HG02763 (cell line): Measurements from ENCODE around the gene MED15.

Experiments used
- ATAC-seq: cut with Tn5 transposase; IDR thresholded peaks from one replicate; pipeline ENCODE4 v1.9.1; 2021; ENCODE audit warnings: mild to moderate bottlenecking, moderate library complexity; ENCODE audit not compliant: unreplicated experiment

Gene MED15

GRCh38 chr22:20568502-20569058 is 61.2 kb downstream of the MED15 start:
- no peak for ATAC-seq

DNA sequence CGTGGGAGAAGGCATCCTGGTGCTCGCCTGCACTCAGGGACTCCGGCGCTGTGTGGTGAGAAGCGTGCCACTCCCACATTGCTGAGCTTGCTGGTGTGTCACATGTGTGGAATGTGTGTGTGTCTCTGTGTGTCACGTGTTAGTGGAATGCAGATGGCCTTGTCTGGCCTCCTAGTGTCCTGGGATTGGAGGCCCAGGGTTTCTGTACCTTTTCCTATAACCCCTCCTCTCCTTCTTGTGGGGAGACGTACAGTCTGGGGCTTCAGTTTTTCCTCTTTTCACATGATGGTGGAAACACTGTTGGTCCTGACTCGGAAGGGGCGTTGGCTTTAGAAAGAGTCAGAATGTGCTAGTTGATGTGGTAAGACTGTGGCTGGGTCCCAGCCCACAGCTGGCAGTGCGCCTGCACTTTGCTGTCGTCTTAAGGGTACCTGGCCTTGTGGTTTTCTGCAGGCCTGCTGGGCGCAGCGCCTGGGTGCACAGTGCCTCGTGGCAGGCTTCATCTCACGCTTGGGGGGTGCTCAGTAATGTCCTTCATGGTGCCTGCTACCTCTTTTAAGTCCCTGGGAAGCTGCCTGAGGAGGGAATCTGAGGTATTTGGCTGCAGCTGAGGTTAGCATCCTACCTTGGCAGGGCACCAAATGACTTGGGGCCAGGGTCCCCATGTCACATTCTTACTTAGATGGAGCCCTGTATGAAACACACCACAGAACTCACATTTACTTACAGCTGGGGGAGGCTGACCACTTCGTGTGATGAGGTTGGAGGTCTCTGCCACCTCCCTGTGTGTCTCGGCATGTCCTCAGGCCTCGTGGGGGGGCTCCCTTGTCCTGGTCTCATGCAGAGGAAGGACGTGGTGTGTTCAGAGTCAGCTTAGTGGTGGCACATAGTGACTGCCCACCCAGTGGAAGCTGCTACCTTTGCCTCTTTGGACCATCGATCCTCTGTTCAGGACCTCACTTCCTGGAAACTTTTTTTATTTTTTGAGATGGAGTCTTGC is 61.9 kb downstream of the MED15 start:
- ATAC-seq, result no peak

DNA sequence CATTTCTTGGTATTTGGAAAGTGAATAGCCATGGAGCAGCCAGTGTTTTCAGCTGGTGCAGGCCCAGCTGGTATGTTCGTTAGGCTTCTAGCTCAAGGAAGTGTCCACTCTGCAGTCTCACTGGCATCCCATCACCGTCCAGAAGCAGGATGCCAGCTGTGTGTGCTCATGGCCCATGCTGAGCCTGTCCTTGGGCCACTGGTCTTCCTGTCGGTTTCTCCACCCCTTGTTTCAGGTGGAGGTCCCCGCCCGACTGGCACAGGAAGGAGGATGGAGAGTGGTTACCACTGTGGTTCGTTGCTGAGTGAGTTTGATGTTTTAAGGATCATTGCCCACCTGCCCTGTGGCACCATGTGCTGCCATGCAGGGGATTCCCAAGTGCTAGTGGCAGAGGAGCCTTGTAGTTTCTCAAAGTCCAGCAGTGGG is 63.7 kb downstream of the MED15 start:
- ATAC-seq, result no peak

DNA sequence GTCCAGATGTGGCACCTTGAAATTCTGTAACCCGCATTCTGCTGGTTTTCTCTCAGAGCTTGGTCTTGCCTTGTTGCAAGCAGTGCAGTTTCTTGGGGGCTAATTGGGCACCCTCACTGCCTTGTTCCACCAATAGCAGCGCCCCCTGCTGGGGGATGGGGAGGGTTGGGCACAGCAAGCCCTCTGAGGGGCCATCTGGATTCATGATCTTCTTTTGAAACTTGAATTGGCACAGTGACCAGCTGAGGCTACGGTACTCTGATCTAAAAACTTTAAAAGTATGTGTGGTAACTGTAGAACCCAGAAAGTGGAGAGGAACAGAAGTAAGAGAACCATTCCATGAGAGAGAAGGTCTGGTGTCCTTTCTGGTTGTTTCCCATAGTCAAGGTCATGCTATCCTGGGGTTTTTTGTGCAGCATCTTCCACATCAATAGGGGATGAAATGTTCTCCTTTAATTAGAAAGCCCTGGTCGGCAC is 64.2 kb downstream of the MED15 start:
- ATAC-seq, result no peak

GRCh38 chr22:20572132-20572802 is 64.9 kb downstream of the MED15 start:
- ATAC-seq, result no peak

DNA sequence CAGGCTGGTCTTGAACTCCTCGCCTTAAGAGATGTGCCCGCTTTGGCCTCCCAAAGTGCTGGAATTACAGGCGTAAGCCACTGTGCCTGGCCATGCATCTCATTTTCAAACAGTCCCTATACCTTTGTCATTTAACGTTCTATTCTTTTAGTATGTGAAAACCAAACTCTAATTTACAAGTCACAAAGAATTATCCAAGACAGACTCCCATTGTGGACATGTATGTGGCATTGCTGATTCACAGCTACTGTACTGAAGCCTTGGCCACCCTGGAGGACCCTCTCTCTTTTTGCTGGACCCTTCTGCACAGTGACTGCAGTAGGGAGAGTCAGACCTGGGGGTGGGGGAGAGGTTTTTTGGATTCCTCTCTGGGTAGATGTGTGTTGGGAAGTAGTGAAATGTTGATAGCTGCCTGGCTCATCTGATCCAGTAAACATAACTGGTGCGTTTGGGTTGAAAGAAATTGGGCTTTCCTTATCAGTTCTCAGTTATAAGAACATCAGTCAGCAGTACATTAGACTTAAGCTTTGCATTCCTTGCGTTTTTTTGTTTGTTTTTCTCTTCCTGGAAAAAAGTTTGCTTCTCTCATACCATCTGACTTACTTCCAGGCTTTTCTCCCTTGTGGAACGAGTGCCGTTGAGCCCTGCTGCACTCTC is 65.9 kb downstream of the MED15 start:
- ATAC-seq, result no peak

DNA sequence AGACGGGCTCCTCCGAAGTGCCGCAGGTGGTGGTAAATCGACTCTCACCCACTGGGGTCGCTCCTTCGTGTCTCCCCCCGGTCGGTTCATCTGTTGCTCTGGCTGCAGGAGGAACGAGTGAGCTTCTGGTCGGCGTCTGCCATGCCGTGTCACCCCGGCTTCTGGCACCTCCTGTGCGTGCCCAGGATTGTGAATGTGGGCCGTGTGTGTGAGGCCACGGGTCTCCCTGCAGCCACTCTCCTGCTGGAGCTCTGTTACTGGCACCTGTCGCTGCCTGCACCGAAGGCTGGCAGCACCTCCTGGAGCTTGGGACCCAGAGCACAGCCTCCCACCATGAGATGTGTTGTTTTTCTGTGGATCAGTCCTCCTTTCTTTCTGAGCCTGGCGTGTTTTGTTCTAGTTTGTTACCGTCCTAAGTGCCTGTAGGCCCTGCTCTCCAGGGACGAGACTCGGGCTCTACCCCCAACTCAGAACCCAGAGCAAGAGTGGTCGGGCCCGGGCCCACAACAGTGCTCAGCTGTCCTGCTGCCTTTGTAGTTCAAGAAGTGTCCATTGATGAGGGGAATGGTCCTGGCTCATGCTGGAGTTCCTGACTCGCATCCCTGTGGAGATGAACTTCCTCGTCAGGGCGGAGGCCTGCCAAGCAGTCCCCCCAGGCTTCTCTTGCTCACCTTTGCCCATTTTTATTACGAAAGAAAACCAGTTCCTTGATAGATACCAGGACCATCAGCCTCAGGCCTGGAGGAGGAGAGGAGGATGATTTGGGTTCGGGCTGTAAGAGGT is 66.6 kb downstream of the MED15 start:
- no peak for ATAC-seq

DNA sequence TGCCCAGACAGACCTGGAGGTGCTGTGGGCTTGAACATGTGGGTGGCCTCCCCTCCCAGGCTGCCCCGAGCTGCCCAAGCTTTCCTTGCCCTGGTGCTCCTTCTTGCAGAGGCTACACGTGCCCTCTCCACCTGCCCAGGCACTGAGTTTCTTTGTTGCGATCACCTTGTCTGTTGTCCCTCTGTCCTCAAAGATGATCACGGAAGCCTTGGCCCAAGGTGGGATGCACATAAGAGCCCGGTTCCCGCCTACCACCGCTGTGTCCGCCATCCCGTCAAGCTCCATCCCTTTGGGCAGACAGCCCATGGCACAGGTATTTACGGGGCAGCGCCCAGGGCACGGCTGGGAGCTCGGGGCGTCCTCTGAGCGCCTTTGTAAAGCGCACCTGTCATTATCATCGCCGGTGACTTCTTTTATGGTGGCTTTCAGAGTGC is 67.5 kb downstream of the MED15 start:
- no peak for ATAC-seq

DNA sequence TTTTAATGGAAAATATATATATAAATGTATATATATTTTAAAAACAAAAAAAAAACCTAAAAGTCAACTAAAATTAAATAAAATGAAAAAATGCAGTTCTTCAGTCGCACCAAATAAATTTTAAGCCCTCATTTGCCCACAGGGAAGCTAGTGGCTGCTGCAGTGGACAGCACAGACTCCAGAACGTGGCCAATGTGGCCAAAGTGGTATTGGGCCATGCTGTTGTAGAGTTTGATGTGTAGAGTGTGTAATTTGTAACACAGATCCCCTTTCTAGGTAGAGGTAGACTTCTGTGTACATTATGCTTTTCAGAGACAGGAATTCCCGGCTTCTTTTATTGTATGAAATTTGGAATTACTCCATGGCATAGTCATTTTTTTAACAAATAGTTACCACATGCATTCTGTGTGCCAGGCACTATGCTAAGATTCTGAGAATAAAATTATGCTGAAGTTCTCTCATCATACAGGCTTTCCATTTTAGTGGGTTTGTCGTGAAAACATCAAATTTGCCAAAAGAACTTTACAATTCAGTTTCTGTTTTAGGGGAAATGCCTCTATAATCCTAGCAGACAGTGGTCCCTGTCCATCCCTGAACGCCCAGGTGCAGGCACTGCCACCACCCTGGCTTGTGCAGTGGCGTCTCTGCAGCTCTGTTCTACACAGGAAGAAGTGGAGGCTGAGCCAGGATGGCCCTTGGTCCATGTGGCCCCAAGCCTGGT is 68.5 kb downstream of the MED15 start:
- ATAC-seq, result no peak

- ATAC-seq, result no peak
Observed at GRCh38 chr22:20576445-20576816, 69.0 kb downstream of the MED15 start.

DNA sequence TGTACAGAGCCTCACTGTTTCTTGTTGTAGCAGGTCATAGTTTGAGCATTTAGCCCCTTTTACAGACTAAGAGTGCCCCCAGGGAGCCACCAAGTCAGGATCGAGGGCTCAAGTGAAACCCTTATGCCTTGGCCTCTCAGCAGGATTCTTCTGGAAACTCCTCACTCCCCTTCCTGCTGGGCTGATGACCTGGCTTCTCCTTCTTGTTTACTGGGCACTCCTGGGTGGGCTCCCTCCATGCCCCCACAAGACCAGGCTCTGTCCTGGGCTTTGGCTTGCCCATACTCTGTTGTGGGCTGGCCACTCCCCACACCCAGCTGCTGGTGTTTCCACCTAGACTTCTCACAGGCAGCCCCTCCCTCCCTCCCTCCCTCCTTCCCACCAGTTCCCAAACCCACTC is 69.6 kb downstream of the MED15 start:
- no peak for ATAC-seq

DNA sequence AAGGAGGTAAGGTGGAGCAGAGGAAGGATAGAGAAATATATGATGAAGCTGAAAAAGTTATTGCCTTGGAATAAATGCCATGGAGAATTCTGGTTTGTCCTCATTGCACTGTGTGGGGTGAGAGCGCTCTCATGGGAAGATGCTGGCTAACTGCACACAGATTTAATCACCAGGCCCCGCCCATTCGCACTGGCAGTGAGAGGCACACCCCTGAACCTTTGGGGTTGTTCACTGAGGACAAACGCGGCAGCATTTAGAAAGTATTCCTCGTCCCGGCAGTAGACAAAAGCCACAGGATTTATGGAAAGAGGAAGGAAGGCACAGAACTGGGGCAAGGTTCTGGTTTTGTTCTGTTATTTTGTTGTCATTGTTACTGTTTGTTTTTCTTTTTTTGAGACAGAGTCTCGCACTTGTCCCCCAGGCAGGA is 70.2 kb downstream of the MED15 start:
- no peak for ATAC-seq

DNA sequence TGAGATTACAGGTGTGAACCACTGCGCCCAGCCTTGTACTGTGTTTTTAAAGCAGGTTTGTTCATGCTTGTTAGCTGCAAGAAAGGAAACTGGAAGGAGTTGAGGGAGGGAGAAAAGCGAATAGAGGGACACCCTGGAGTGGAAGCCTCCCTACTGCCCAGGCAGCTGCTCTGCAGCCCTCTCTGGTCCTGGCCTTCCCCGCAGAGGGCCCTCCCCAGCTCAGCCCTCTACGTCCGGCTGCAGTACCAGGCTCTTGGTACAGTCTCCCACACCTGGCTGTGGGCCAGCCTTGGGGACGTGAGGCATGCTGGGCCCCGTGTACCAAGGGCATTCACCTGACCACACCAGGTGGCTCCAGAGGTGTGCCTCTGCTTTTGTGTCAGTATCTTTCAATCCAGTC is 70.8 kb downstream of the MED15 start:
- ATAC-seq, result no peak

DNA sequence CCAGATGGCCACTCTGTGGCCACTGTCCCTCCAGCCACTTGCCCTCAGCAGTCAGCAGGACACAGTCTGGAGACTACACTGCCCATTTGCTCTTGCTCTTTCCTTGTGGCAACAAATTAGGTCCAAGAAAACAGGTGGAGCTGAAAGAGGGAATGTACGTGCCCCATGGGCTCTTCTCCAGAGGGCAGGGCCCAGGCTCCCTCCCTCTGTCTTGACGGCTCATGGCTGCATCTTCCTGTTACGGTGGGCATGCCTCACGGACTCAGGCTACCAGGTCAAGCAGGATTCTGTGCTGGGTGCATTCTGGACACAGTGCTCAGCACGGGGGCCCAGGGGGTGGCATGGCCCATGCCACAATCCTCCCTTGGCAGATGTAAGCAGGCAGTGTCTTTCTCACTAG is 71.3 kb downstream of the MED15 start:
- ATAC-seq, result no peak

DNA sequence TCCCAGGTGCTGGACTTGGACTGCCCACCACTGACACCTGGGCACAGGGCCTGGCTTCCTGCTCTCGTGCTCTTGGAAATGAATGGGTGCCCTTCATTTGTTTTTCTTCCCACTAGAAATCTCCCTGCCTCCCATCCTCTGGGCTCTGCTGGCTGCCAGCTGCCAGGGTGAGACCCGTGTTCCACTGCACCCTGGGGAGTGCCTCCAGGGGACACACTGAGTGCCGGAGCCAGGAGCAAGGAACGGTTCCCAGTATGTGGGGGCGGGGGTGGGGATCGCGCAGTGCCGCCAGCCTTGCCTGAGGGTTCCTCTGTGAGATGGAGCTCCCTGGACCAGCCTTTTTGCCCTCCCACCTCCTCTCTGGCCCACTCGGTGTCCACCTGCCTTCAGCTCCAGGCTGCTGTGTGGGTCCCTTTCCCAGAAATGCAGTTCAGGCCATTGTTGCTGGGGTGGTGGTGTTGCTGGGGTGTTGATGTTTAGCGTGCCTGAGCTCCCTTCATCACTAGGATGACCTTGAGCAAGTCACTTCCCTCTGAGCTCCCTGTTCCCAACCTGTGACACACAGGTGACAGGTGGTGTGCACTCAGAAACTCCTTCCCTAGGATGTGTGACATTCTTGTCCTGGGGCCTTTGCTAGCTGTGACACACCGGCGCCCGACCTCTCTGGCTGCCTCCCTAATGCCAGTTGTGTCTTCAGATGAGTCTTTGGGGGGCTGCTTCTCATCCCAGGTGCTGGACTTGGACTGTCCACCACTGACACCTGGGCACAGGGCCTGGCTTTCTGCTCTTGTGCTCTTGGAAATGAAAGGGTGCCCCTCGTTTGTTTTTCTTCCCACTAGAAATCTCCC is 72.1 kb downstream of the MED15 start:
- no peak for ATAC-seq

- ATAC-seq, result no peak
Observed at GRCh38 chr22:20580179-20580578, 72.8 kb downstream of the MED15 start.

GRCh38 chr22:20580611-20581502 is 73.4 kb downstream of the MED15 start:
- no peak for ATAC-seq
